ENCODE results near the gene PTPRG.

GRCh38 chr3:61844346-61844745 lies 283.0 kb downstream of the PTPRG start:
- TF ChIP-seq CTCF (IDR thresholded peaks at IDR 0.05) (no peak), REST (IDR thresholded peaks at IDR 0.05; ENCODE audit: insufficient read depth in 1 of 2, low read depth in 2 of 2, low read length in 1 of 2) (no peak), POLR2AphosphoS5 (IDR thresholded peaks at IDR 0.05; ENCODE audit: low read depth, low read length) (no peak)

Measured in Panc1 (cell line).